HuH-7.5 (cell line): Measurements from ENCODE around the gene TATDN2.

Experiments
- DNase-seq: peaks from one replicate; pipeline ENCODE4 v3.0.0; 2011; ENCODE audit warnings: low spot score

TATDN2 gene

GRCh38 chr3:10248184-10248983, at the start of gene TATDN2:
TSS of gene TATDN2 (plus strand) at chr3:10248459. CDS start at chr3:10249201, 742 bp downstream.
- peak; percentile 99 for DNase-seq

- DNase-seq = no peak
Observed at GRCh38 chr3:10198761-10199649, 49.3 kb upstream of the TATDN2 start.

GRCh38 chr3:10204921-10205320, 43.3 kb upstream of the TATDN2 start:
- no peak for DNase-seq

GRCh38 chr3:10205451-10206165, 42.7 kb upstream of the TATDN2 start:
- no peak for DNase-seq

GRCh38 chr3:10206166-10206511, 42.1 kb upstream of the TATDN2 start:
- no peak for DNase-seq

GRCh38 chr3:10213156-10213792, 35.0 kb upstream of the TATDN2 start:
- DNase-seq = no peak

- DNase-seq = no peak
Observed at GRCh38 chr3:10215578-10216368, 32.5 kb upstream of the TATDN2 start.

GRCh38 chr3:10217359-10217758, 30.9 kb upstream of the TATDN2 start:
- no peak for DNase-seq

GRCh38 chr3:10219737-10220136, 28.5 kb upstream of the TATDN2 start:
- no peak for DNase-seq

- DNase-seq = no peak
Observed at GRCh38 chr3:10223676-10224639, 24.3 kb upstream of the TATDN2 start.

GRCh38 chr3:10224794-10225665, 23.2 kb upstream of the TATDN2 start:
- peak; percentile 96 for DNase-seq

- DNase-seq = no peak
Observed at GRCh38 chr3:10226293-10226692, 22.0 kb upstream of the TATDN2 start.

- no peak for DNase-seq
Observed at GRCh38 chr3:10228248-10228950, 19.9 kb upstream of the TATDN2 start.

GRCh38 chr3:10229576-10229975, 18.7 kb upstream of the TATDN2 start:
- DNase-seq = no peak

- no peak for DNase-seq
Observed at GRCh38 chr3:10232137-10232536, 16.1 kb upstream of the TATDN2 start.

- DNase-seq = no peak
Observed at GRCh38 chr3:10233988-10234387, 14.3 kb upstream of the TATDN2 start.

GRCh38 chr3:10234526-10235230, 13.6 kb upstream of the TATDN2 start:
- DNase-seq = no peak

- DNase-seq = no peak
Observed at GRCh38 chr3:10235551-10235950, 12.7 kb upstream of the TATDN2 start.
